Brain microvascular endothelial cell (primary cell): ENCODE results near the gene CRABP2.

Experiments
- DNase-seq: peaks from one replicate; pipeline ENCODE4 v3.0.0-alpha.2; 2020
- H3K27ac ChIP-seq: fragments of 250-450 bp; sonication (Bioruptor Pico); 2 replicates; pipeline ENCODE4 v1.5.1; 2020; ENCODE audit warnings: mild to moderate bottlenecking, moderate library complexity
- H3K27me3 ChIP-seq: fragments of 250-450 bp; sonication (Bioruptor Pico); replicated peaks from 2 replicates; pipeline ENCODE4 v1.5.1; 2020; ENCODE audit warnings: mild to moderate bottlenecking
- H3K36me3 ChIP-seq: fragments of 250-450 bp; sonication (Bioruptor Pico); replicated peaks from 2 replicates; pipeline ENCODE4 v1.5.1; 2020; ENCODE audit warnings: mild to moderate bottlenecking
- H3K4me3 ChIP-seq: 2 replicates; pipeline ENCODE4 v1.5.1; 2011; ENCODE audit warnings: low read depth, mild to moderate bottlenecking, control low read depth, low read length, moderate library complexity
- CTCF ChIP-seq: IDR thresholded peaks from 2 replicates; pipeline ENCODE4 v1.5.1; 2011; ENCODE audit warnings: low read depth, mild to moderate bottlenecking, moderate library complexity, low read length, control low read depth, inconsistent platforms; ENCODE audit errors: missing control alignments
- in situ Hi-C: cut with HindIII; loops from 2 replicates; pipeline ENCODE4 v1.10.0; 2017; ENCODE audit warnings: low sequenced_read_pairs, low pct_ligation_motif_present

CRABP2 gene

GRCh38 chr1:156654700-156655099, 50.7 kb downstream of the CRABP2 start:
- no peak for TF ChIP-seq CTCF
- no peak overlapping the region for H3K4me3 ChIP-seq
- no peaks in the 10 kb centered on the region for H3K36me3 ChIP-seq
- DNase-seq, result no peak
- in situ Hi-C loops, result no loop called here
- H3K27ac ChIP-seq, result no peak overlapping the region
- H3K27me3 ChIP-seq, result peaks cover 13% of the 10 kb centered on the region

GRCh38 chr1:156652992-156653355, 52.4 kb downstream of the CRABP2 start:
- Histone ChIP-seq H3K36me3 (no peaks in the 10 kb centered on the region), H3K4me3 (no peak overlapping the region), H3K27me3 (peaks cover 22% of the 10 kb centered on the region), H3K27ac (no peak overlapping the region)
- in situ Hi-C loops, result no loop called here
- no peak for DNase-seq
- TF ChIP-seq CTCF, result no peak

GRCh38 chr1:156652131-156652991, 53.0 kb downstream of the CRABP2 start:
- no peaks in the 10 kb centered on the region for H3K36me3 ChIP-seq
- H3K27me3 ChIP-seq, result peaks cover 27% of the 10 kb centered on the region
- no peak for TF ChIP-seq CTCF
- H3K27ac ChIP-seq, result no peak overlapping the region
- in situ Hi-C loops, result no loop called here
- no peak for DNase-seq
- H3K4me3 ChIP-seq, result no peak overlapping the region
